ENCODE results near the gene TMF1.

- TF ChIP-seq CTCF (IDR thresholded peaks at IDR 0.05; ENCODE audit: low read depth, low read length, poor library complexity, severe bottlenecking) (no peak), EZH2phosphoT487 (IDR thresholded peaks at IDR 0.05; ENCODE audit: borderline replicate concordance, low read length) (no peak)
Measured at GRCh38 chr3:69044608-69045007, 7.5 kb downstream of the TMF1 start.
